CD4-positive, alpha-beta T cell treated with Interleukin-21 for 1 hour (primary cell): Measurements from ENCODE around the gene P2RX2.

ENCODE experiments used
- DNase-seq: peaks from one replicate; pipeline ENCODE4 v3.0.0-alpha.2; 2020

Gene P2RX2

DNA sequence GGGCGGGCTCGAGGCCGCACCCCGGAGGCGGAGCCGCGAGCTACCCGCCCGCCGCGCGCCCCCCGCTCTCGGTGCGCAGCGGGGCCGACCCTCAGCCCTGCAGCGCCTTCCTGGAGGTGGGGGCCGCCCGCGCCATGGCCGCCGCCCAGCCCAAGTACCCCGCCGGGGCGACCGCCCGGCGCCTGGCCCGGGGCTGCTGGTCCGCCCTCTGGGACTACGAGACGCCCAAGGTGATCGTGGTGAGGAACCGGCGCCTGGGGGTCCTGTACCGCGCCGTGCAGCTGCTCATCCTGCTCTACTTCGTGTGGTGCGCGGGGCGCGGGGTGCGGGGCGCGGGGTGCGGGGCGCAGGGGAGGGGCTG is at the start of gene P2RX2:
P2RX2 (plus strand) TSS at position 94 of the 361 bp plus-strand sequence; CDS start at position 135, 41 bp downstream.
- DNase-seq: no peak

DNA sequence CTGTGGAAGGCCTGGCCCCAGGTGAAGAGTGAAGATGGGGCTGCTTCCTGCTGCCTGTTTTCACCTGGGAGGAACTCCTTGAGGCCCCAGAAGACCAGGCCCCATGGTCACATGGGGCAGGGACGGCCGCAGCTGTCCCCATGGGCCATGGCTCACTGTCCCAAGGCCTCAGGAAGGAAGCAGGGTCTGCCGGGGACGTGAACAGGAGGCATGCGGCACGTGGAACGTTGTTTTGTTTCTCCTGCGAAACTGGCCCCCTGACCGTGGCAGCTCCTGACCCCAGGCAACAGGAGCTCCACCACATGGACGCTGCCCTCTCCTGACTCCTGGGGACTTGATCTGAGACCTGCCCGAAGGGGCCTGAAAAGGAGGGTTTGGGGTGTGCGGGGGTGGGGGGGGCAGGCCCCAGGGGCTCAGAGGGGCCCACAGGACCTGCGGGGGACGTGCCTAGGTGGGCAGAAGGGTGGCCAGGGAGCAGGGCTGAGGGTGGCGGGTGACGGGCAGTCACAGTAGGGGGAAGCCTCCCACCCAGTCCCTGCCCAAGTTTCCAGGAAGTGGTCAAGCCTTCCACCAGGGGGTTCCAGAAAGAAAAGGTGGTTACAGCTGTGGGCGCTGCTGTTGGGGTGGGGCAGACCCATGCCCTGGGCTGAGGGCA is 49.6 kb upstream of the P2RX2 start:
- no peak for DNase-seq

DNA sequence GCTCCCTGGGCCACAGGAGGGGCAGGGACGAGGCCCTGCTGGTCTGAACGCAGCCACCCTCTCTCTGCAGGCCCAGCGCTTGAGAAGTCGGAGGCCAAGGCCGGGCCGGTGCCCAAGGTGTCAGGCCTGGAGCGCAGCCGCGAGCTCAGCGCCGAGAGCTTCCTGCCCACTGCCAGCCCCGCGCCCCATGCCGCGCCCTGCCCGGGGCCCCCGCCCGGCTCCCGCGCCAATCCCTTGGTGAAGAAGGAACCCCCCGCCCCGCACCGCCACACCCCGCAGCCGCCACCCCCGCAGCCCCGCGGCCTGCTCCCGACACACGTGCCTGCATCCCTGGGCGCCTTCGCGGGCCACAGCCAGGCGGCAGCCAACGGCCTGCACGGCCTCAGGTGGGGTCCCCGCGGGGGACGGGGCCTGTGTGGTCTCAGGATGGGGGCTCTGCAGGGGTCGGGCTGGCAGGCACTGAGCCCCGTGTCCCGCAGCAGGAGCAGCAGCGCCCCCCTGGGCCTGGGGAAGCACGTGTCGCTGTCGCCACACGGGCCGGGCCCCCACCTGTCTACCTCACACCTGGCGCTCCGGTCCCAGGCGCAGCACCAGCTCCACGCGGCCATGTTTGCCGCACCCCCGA is 48.6 kb upstream of the P2RX2 start:
- no peak for DNase-seq

DNA sequence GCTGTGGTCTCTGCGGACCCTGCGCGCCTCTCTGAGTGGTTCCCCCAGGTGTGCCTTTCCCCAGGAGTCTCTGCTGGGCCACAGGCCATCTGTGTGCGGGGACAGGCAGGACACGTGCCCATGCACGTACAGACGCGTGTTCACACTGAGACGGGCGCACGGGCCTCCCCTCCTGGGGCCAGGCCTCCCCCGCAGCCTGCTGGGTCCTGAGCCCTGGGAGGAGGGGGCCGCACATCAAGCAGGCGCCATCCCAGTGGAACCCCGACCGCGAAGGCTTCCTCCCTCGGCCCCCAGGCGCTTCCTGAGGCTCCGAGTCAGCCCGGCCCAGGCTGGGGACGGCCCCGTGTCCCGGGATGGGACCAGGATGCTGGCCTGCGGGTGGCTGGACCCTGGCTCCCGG is 47.9 kb upstream of the P2RX2 start:
- no peak for DNase-seq

DNA sequence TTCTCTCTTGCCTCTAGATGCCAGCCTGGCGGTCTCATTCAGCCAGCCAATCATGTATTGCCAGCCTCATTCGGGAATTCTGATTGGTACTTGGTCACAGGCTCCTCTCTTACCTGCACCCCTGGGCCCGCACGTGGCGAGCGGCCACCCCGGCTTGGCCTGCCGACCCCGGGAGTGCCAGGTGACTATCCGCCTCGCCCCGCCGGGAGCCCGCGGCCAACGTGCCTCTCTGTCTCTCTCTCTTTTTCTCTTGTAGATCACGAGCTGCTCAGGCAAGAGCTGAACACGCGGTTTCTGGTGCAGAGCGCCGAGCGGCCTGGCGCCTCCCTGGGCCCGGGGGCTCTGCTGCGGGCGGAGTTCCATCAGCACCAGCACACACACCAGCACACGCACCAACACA is 47.5 kb upstream of the P2RX2 start:
- DNase-seq: no peak

DNA sequence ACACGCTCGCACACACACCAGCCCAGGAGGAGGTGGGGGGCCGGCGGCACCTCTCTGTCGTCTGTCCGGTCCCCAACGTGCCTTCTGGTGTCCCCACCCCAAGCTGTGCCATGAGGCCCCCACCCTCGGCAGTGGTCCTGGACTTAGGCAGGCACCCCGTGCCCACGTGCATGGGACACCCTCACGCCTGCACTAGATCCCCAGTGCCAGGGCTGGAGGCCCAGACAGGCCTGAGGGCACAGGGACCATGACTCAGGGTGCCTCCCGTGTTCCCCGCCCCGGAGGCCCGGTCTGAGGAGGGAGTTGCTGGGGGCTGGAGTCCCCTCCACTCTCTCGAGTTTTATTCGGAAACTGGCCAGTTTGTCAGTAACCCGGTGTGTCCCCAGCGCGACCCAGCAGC is 47.0 kb upstream of the P2RX2 start:
- no peak for DNase-seq

DNA sequence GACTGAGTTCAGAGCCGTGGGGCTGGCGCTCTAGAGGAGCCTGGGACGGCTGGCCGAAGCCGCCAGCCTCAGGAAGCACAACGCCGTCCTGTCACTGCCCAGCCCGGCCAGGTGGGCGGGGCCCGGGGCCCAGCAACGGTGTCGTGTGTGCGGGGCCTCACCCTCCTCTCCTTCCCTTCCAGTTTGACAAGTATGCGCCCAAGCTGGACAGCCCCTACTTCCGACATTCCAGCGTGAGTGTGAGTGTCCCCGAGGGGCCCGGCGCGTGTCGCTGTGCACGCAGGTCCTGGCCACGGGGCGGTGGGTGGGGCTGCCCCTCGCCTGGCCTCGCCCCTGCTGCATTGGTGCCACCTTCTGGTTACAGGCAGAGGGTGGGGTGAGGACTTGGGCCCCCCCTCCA is 46.5 kb upstream of the P2RX2 start:
- no peak for DNase-seq

DNA sequence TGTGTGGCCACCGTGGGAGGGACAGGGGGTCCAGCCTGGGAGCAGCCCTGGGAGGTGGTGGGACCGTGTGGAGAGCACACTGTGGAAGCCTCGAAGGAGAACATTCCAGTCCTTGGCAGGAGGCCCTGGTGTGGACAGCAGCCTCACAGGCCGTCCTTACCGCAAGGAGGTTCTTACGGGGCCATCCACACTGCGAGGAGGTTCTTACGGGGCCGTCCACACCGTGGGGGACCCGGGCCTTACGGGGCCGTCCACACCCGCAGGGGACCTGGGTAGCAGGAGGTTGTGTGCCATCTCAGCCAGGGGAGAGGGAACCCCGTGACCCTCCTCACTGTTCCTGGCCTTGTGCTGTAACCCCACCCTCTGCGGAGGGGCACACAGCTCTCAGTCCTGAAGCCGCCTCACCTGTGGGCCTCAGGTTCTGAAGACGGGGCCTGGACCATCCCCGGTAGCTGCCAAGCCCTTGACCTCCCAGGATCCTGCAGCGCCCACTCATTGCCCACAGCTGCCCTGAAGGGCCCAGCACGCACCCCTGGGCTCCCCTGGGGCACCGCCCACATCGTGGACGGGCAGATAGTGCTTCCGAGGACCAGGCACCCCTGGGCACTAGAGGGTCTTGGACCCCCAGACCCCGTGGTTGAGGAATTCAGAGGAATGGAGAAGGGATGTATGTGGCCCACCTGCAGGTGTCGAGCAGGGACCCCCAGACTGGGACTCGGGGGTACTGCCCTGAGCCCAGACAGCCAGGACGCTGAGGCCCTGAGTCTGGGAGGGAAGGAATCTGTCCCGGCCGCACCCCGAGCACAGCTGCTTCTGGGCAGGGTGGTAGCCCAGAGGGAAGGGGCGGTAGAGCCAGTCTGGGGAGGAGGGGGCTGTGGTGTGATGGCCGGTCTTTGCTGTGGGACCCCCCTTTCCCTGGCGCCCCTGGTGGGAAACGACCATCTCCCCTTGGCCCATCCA is 45.5 kb upstream of the P2RX2 start:
- DNase-seq: no peak

DNA sequence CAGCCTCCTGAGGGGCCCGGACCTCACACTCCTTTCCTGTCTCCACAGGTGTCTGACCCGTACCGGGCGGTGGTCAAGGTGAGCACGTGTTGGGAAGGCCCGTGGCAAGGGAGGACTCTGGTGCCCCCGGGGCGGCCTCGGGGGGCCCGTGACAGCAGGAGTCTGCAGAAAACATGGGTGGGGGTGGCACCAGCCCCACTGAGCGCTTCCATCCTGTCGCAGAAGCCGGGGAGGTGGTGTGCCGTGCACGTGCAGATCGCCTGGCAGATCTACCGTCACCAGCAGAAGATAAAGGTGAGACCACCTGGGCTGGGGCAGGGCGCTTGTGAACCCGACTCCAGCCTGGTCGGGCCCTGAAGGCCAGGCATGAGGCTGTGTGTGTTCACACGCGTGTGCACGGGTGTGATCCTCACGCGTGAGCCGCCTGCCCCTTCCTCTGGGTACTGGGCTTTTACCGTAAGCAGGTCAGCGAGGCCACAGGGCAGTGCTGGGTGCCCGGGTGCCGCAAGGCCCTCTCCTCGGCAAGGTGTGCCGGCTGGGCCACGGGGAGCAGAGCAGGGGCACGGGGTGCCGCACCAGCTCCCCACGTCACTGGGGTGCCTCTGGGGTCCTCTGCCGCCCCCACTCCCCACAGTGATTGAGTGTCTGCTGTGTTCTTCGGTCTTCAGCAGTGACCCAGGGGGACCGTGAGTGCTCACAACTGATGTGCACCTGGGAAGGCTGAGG is 44.1 kb upstream of the P2RX2 start:
- no peak for DNase-seq

DNA sequence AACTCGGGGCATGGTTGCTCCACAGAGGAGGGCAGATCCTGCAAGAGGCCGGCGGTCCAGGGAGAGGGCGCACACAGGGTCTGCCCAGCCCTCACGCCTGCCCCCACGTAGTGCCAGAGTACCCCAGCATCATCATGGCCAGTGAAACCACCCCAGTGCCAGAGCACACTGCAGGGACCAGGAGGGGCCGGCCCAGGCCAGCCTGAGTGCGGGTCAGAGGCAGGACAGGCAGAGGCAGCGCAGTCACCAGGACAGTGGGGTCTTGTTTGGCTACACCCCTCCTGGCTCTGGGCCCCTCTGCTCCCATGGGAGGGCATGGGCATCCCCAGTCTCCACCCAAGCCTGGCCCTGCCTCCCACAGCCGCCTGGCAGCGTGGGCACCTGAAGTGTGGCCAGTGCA is 42.9 kb upstream of the P2RX2 start:
- DNase-seq: no peak

DNA sequence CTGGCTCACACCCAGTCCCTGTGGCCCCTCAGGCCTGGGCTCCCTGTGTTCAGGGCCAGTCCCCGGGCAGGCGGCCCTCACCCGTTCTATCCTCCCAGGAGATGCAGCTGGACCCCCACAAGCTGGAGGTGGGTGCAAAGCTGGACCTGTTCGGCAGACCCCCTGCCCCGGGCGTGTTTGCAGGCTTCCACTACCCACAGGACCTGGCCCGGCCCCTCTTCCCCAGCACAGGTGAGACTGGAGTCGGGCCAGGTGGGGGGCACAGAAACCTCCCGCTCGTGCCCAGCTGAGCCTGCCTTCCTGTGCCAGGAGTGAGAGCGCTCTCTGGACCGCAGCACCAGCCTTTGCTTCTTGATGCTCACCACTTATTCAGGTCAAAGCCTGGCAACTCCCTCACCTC is 41.9 kb upstream of the P2RX2 start:
- DNase-seq: no peak

DNA sequence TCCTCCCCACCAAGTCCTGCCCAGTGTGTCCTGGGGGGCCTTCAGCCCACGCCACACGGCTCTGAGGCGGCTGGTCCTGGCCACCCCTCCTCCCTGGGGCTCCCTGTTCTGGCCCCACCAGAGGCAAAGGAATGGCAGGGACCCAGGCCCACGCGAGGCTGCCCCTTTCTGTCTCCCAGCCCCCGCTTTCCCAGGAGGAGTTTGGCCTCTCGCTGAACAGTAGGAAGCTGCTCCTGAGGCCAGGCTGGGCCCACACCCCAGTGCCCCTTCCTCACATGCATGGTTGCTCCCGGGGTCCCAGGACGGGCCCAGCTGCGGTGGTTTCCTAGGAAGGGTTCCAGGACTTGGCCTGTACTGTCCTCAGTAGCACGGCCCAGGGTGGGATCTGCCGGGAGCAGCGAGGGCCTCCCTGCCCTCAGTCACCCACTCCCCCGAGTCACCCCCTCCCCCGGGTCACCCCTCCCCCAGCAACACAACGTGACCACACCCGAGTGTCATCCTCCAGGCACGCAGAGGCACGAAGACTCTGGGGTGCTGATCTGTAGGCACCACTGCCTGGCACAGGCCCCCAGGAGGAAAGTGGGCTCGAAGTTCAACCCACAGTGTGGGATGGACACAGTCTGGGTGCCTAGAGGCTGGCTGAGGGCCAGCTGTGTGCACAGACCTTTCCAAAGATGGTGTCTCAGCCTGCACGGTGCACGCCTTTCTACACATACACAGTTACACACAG is 41.2 kb upstream of the P2RX2 start:
- DNase-seq: no peak

DNA sequence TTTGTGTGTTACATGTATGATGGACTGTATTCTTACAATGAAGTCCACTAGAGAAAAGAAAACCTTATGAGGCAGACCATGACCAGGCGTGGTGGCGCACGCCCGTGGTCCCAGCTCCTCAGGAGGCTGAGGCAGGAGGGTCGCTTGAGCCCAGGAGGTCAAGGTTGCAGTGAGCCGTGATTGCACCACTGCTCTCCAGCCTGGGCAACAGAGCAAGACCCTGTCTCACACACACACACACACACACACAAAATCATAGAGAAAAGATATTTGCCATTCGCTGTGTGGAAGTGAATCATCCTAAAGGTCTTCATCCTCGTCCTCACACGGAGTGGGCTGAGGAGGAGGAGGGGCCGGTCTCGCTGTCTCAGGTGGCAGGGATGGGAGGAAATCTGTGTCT is 40.5 kb upstream of the P2RX2 start:
- no peak for DNase-seq

DNA sequence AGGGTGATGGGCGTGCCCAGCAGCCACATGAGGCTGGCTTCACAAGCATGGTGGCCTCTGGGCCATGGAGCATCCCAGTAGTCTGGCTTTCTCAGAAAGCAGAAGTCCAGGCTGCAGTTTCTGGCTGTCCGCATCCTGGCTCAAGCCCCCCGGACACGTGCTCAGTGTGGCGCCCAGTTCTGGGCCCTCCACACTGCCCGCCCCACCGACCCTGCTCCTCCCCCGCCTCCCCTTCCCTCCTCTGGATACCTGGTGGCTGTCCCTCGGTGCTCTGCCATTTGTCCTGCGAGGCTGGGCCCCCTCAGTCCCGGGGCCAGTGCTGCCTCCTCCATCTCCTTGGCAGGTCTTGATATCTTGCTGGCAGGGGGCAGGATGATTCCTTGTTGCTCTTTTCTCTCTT is 39.8 kb upstream of the P2RX2 start:
- no peak for DNase-seq

DNA sequence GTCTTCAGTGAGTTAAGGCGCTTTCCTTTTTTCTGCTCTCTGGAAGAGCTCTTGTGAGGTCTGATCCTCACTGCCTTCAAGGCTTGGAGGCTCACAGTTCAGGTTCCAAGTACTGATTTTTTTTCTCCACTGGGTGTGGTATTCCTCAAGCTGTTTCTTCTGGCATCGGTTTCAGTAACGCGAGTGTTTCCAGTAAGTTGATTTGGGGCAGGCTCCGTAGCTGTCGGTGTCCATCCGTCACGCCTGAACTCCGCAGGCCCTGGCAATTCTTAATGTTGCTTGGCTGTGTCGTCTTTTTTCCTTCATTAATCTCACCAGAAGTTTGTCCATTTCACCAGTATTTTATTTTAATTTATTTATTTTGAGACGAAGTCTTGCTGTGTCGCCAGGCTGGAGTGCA is 38.8 kb upstream of the P2RX2 start:
- DNase-seq: no peak

DNA sequence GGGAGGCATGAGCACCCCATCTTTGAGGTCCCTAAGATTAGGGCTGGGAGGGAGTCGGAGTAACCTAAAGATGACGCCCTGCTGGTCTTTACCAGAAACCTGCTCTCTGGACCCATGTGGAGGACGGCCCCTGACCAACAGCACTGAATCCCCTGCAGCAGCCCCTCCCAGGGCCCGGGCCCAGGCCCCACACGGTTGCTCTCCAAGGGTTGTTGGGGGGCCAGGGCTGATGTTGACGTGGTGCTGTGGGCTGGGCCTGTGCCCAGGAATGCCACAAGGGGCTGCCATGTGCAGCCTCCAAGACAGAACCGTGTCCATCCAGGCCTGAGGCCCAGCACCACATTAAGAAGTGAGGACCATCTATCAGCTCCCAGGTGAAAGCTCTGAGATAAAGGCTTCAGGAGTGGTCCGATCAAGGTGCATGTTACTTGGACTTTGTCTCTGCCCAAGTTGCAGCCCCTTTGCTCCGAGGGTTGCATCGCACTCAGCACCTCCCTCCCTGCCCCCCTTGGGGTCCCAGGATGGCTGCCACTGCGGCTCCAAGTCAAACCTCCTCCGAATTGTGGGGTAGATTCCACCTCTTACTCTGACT is 37.8 kb upstream of the P2RX2 start:
- no peak for DNase-seq

DNA sequence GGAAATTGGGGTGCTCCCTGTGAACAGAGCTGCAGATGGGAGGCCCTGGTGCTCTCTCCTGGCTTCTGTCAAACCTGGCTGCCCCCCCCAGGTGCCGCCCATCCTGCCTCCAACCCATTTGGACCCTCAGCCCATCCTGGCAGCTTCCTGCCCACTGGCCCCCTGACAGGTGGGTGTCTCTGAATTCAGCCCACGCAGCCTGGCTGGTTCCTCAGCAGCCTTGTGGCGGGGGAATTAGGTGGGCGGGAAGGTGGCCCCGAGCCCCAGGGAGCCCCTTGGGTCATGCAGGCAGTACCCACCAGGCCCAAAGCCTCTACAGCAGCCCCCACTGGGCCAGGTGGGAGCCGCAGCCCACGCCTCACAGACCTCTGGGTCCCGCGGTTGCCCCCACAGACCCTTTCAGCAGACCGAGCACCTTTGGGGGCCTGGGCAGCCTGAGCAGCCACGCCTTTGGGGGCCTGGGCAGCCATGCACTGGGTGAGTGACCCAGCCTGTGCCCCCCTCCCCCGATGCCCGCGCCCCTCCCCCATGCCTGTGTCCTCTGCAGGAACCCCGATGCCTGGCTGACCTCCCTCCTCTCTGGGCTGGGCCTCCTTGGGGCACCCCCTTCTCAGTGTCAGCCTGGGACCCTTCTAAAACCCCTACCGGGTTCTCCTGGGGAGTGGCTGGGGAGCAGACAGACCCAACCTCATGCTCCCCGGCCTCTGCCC is 37.1 kb upstream of the P2RX2 start:
- no peak for DNase-seq

DNA sequence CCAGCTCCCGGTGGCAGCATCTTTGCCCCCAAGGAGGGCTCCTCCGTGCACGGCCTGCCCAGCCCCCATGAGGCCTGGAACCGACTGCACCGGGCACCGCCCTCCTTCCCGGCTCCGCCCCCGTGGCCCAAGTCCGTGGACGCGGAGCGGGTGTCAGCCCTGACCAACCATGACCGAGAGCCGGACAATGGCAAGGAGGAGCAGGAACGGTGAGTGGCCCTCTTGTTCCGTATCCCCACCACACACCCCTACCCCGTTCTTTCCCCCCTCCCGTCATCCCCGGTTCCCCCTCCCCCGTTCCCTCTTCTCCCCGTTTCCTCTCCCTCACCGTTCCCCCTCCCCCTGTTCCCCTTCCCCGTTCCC is 36.5 kb upstream of the P2RX2 start:
- no peak for DNase-seq

DNA sequence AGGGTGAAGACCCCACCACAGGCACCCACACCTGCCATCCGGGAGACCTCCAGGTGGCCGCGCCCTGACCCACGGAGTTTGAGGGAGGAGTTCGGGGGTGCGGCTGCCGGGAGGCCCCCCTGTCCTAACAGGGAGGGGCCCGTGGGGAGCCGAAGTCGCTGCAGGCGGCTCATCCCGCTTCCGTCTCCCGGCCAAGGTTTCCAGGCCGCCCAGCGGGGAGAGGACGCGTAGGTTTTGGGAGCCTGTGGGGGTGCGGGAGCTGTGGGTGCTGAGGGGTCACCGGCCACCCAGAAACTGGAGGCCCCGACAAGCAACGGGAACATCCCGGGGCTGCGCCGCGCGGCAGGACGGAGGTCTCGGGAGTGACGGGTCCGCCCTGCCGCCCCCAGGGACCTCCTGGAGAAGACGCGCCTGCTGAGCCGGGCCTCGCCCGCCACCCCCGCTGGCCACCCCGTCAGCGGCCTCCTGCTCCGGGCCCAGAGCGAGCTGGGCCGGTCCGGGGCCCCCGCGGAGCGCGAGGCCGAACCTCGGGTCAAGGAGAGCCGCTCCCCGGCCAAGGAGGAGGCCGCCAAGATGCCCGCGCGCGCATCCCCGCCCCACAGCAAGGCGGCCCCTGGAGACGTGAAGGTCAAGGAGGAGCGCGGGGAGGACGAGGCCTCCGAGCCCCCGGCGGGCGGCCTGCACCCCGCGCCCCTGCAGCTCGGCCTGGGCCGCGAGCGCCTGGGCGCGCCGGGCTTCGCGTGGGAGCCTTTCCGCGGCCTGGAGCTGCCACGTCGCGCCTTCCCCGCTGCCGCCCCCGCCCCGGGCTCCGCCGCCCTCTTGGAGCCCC is 35.8 kb upstream of the P2RX2 start:
- no peak for DNase-seq

DNA sequence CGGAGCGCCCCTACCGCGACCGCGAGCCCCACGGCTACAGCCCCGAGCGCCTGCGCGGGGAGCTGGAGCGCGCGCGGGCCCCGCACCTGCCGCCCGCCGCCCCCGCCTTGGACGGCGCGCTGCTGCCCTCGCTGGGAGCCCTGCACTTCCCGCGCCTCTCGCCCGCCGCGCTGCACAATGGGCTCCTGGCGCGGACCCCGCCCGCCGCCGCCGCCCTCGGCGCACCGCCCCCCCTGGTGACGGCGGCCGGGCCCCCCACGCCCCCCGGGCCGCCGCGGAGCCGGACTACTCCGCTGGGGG is 35.2 kb upstream of the P2RX2 start:
- DNase-seq: no peak

DNA sequence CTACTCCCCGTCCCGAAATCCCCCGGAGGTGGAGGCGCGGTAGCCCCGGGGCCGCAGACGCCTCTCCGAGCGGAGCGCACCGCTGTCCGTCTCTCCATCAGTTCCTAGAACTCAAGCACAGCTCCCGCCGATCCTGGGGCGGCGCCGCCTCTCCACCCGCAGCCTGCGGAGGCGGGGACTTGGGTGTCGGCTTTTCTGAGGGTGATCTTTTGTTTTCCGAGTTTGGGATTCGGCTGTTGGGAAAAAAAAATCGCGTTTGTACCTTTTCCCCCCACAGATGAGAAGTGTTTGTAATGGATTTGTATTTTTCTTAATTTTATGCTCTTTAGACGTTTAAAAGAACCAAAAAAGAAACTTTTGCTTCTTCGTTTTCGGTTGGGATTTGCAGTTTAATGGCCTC is 34.8 kb upstream of the P2RX2 start:
- DNase-seq: no peak
